Heart right ventricle (tissue), 16 donors: ENCODE measurements around the gene ARSI. TPM values are rescaled to one million over a fixed set of nuclear protein-coding genes. Genes with fewer than 3 reads are reported as not detected.

Source experiments
- ATAC-seq, 8 donors: fragments of 200-7000 bp; cut with Tn5 transposase; one replicate each; pipeline ENCODE4 v1.9.1; 2020; ENCODE audit warnings: mild to moderate bottlenecking in 8 of 8, moderate library complexity in 8 of 8, moderate number of reproducible peaks in 1 of 8
- DNase-seq, 2 donors: peaks; one replicate each; pipeline ENCODE4 v3.0.0-alpha.2; 2020
- H3K27ac ChIP-seq, 10 donors: fragments of 200-600 bp; sonication (generic) in 2 of 10; one replicate each; pipeline versions ENCODE4 v1.5.0 to v1.8.0; 2020 to 2022; ENCODE audit warnings: mild to moderate bottlenecking in 3 of 10
- H3K27me3 ChIP-seq, 7 donors: fragments of 200-600 bp; one replicate each; pipeline ENCODE4 v1.8.0; 2021 to 2022; ENCODE audit warnings: mild to moderate bottlenecking in 2 of 7
- H3K36me3 ChIP-seq, 9 donors: fragments of 200-600 bp; sonication (generic) in 1 of 9; one replicate each; pipeline versions ENCODE4 v1.5.0 to v1.8.0; 2020 to 2022; ENCODE audit warnings: mild to moderate bottlenecking in 2 of 9
- H3K4me1 ChIP-seq, 9 donors: fragments of 200-600 bp; sonication (generic) in 1 of 9; one replicate each; pipeline versions ENCODE4 v1.5.0 to v1.8.0; 2020 to 2022; ENCODE audit warnings: mild to moderate bottlenecking in 4 of 9
- H3K4me3 ChIP-seq, 10 donors: fragments of 200-600 bp; sonication (generic) in 2 of 10; one replicate each; pipeline versions ENCODE4 v1.5.0 to v1.8.0; 2020 to 2022; ENCODE audit warnings: mild to moderate bottlenecking in 7 of 10, moderate library complexity in 2 of 10
- H3K9me3 ChIP-seq, 11 donors: fragments of 200-600 bp in 10 of 11; sonication (generic) in 2 of 11; one replicate each; pipeline versions ENCODE4 v1.5.0 to v1.8.0; 2013 to 2022; ENCODE audit warnings: mild to moderate bottlenecking in 2 of 11, control low read depth in 1 of 11, moderate library complexity in 1 of 11
- WGBS, 2 donors: extraction: QIAGEN DNeasy Blood & Tissue Kit; methylation state at CpG; one replicate each; pipeline ENCODE4 v1.1.7; 2013; ENCODE audit warnings: inconsistent platforms in 1 of 2; 5-methylcytosine and 5-hydroxymethylcytosine counted together
- intact Hi-C, 10 donors: fragments of 100-400 bp; cut with DNase I; formaldehyde crosslinking; loops; one replicate each; pipeline versions ENCODE4 v1.11.1 to v1.14.2; 2022
- polyA plus RNA-seq, 2 donors: library from polyadenylated mRNA; stranded (reverse); fragments of 200-250 nt; gene quantifications; one replicate each; pipeline ENCODE4 v1.2.3, GENCODE V29; 2013
- total RNA-seq, 10 donors: library from RNA; stranded (reverse); fragmentation: NEBNext Ultra II Directional in 3 of 10; extraction: Animal tissue kit (Norgen Biotek cat#: 25700) in 3 of 10; gene quantifications; one replicate each; pipeline versions ENCODE4 v1.2.1 to v1.2.4, GENCODE V29; 2021 to 2023
- TF ChIP-seq, protein P1 (sequence below), 9 donors: fragments of 200-600 bp; sonication (generic) in 2 of 9; IDR thresholded peaks; one replicate each; pipeline versions ENCODE4 v1.5.0 to v1.8.0; 2021 to 2022; ENCODE audit warnings: antibody characterized with exemption in 9 of 9, mild to moderate bottlenecking in 5 of 9, moderate library complexity in 1 of 9
- donor health status: Arrhythmogenic right ventricular cardiomyopathy.
- donor health status: ischemic (EF 13 %, LVEDD 7.1; RV severe dilation, severe dysfunction).
- donor health status: healthy with polysubstance abuse.
- donor health status: DM: no; HTN: yes; CAD: no.
- donor health status: DM: no; HTN: no; CAD: no.
- donor health status: ischemic (EF 25% LVEDD 6.9; RV normal size, moderate dysfunction).
- donor health status: ischemic (EF 25% LVEDD 5.7; RV mildly dilated, moderate dysfunction).
- donor health status: healthy.
- donor health status: DM: yes; HTN: yes; CAD: no.
- donor health status: Ischemic cardiomyopathy.
- donor health status: ischemic (EF 35%, LVEDD 5.7; RV mildly dilated, moderate dysfunction).
- donor health status: nonischemic (EF 11% LVEDD 7.7; RV severe dilation, severe dysfunction).
- donor health status: DM: yes; HTN: yes; CAD: no.
- donor health status: PGD.
- donor health status: ischemic (EF 29% LVEDD 5.4; RV normal size, mild dysfunction).
- donor health status: nonischemic (EF 23%, LVEDD 6.1; RV moderate dilation, normal function).

Gene ARSI
- total and polyA plus RNA-seq, 12 donors, result 0.11 to 0.65 (median 0.32) TPM; not detected in 2

DNA sequence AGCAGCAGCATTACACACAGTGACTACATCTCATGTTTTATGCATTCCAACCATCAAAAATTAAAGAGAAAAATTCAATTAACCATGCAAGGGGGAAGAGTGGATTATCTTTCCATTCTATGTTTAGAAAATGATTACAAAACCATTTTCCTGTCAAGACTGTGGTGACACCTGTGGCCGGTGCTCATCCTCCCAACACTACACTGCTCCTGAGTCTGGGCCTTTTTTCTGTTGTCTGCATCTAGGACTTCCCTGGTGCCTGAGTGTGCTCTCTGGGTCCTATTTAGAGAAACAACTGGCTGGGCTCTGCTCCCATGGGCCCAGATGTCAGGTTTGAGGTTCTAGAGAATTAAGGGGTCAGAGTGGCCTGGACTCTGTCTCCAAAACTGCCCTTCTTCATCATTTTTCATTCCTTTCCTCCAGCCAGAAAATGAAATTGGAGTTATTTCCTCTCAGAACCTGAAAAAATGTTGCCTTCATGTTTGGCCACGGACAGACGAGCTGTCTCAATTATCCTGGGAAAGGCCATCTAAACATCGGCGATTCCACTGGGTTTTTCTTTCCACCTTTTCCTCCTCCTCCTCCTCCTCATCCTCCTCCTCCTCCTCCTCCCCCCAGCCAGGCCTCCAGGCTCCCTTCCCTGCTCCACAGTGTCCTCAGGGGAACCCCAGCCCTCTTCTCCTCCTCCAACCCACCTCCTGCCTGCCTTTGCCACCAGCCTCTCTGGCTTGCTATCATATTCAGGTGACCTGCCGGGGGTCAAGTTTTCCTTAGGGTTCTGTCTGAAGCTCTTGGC, 11.4 kb upstream of the ARSI start:
- Histone ChIP-seq H3K27ac (no peak overlapping the region), H3K9me3 (no peaks in the 10 kb centered on the region), H3K4me3 (no peak overlapping the region), H3K4me1 (peaks cover 0 to 8% (median 0%) of the 10 kb centered on the region in 9 donors), H3K27me3 (peaks cover 0 to 5% (median 0%) of the 10 kb centered on the region in 7 donors), H3K36me3 (no peaks in the 10 kb centered on the region)
- intact Hi-C loops, result no loop called here
- ATAC-seq (no peak), DNase-seq (no peak)
- TF ChIP-seq, protein P1, sequence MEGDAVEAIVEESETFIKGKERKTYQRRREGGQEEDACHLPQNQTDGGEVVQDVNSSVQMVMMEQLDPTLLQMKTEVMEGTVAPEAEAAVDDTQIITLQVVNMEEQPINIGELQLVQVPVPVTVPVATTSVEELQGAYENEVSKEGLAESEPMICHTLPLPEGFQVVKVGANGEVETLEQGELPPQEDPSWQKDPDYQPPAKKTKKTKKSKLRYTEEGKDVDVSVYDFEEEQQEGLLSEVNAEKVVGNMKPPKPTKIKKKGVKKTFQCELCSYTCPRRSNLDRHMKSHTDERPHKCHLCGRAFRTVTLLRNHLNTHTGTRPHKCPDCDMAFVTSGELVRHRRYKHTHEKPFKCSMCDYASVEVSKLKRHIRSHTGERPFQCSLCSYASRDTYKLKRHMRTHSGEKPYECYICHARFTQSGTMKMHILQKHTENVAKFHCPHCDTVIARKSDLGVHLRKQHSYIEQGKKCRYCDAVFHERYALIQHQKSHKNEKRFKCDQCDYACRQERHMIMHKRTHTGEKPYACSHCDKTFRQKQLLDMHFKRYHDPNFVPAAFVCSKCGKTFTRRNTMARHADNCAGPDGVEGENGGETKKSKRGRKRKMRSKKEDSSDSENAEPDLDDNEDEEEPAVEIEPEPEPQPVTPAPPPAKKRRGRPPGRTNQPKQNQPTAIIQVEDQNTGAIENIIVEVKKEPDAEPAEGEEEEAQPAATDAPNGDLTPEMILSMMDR (IDR thresholded peaks at IDR 0.05), result no peak
- 50 to 74% methylated on average over 6 of the region's 6 CpGs for WGBS, 2 donors

DNA sequence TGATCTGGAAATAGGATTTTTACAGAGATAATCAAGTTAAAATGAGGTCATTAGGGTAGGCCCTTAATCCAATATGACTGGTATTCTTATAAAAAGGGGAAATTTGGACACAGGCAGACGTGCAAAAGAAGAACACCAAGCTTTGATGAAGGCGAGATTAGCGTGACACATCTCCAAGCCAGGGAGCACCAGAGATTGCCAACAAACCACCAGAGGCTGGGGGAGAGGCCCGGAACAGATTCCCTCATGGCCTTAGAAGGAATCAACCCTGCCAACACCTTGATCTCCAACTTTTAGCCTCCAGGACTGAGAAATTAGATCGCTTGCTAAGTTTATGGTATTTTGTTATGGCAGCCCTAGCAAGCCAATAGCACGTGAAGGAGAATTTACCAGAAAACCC, 10.8 kb upstream of the ARSI start:
- TF ChIP-seq, protein P1 (IDR thresholded peaks at IDR 0.05), result no peak
- H3K36me3 ChIP-seq, result no peaks in the 10 kb centered on the region
- H3K4me3 ChIP-seq, result no peak overlapping the region
- peaks cover 0 to 5% (median 0%) of the 10 kb centered on the region in 7 donors for H3K27me3 ChIP-seq
- H3K27ac ChIP-seq, result no peak overlapping the region
- peaks cover 0 to 8% (median 0%) of the 10 kb centered on the region in 9 donors for H3K4me1 ChIP-seq
- 86 to 91% methylated on average over 6 of the region's 6 CpGs for WGBS, 2 donors
- DNase-seq (no peak), ATAC-seq (no peak)
- intact Hi-C loops, result no loop called here
- no peaks in the 10 kb centered on the region for H3K9me3 ChIP-seq

DNA sequence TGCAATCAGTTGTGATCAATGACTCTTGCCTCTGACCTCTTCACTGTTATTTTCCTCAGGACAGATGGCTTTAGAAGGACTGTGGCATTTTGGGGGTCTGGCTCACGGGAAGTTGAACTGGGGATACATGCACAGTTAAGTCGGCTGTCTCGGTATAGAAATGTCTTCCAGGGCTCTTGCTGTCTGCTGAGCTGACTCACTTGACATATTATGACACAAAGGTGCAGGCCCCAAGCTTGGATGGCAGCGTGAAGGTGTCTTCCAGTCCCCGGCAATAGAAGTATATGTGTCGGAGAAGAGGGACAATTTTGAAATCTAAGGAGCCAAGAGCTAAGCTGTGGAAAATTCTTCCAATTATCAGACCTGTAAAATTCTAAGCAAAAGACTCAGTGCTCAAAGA, 9.8 kb upstream of the ARSI start:
- no peak overlapping the region for H3K4me3 ChIP-seq
- no peaks in the 10 kb centered on the region for H3K9me3 ChIP-seq
- H3K4me1 ChIP-seq, result peaks cover 0 to 4% (median 0%) of the 10 kb centered on the region in 9 donors
- DNase-seq (no peak), ATAC-seq (no peak)
- WGBS, 2 donors, result 94% methylated on average over 6 of the region's 6 CpGs
- H3K27me3 ChIP-seq, result peaks cover 0 to 5% (median 0%) of the 10 kb centered on the region in 7 donors
- H3K36me3 ChIP-seq, result no peaks in the 10 kb centered on the region
- H3K27ac ChIP-seq, result no peak overlapping the region
- TF ChIP-seq, protein P1 (IDR thresholded peaks at IDR 0.05), result no peak
- intact Hi-C loops, result no loop called here

DNA sequence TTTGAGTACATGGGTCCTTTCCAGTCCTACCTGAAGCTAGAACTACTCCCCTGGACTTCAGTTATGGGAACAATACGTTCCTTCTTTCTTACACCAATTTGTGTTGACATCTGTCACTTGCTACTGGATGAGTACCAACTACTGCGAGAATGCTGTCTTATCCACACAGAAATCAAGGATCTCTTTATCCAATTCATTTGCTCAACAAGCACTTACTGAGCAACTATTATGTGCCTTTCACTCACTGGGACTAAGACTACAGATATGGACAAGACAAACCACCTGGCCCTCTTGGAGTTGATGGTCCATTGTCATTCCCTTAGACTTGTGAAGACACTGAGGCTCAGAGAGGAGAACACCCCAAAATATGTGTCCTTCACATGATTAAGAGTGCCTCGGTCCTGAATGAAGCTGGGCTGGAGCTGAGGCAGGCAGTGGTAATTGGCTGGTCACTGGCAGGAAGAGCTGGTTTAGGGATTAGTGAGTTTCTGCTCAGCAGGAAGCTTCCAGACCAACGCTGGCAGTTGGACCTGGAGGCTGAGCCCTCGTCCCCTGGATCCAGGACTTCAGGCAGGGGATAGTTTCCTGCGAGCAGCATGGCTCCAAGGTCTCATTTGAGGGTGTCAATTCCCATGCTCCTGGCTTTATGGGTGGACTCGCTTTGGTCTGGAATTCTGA, 8.4 kb upstream of the ARSI start:
- DNase-seq (no peak), ATAC-seq (no peak)
- WGBS, 2 donors, result 73% methylated on average over 7 of the region's 7 CpGs
- Histone ChIP-seq H3K27ac (no peak overlapping the region), H3K4me3 (no peak overlapping the region), H3K27me3 (peaks cover 0 to 7% (median 0%) of the 10 kb centered on the region in 7 donors), H3K9me3 (no peaks in the 10 kb centered on the region), H3K36me3 (no peaks in the 10 kb centered on the region), H3K4me1 (peaks cover 0 to 4% (median 0%) of the 10 kb centered on the region in 9 donors)
- intact Hi-C loops, result no loop called here
- TF ChIP-seq, protein P1 (IDR thresholded peaks at IDR 0.05), result no peak
